Measurements from ENCODE around the gene IFT122.

GRCh38 chr3:129513705-129514104 is 73.7 kb downstream of the IFT122 start:
- TF ChIP-seq CTCF (IDR thresholded peaks at IDR 0.05) = no peak
- no peak for TF ChIP-seq POLR2A (IDR thresholded peaks at IDR 0.05)
